MCF 10A (cell line): ENCODE results near the gene CFAP97D2. TPM values are rescaled to one million over a fixed set of nuclear protein-coding genes. Genes with fewer than 3 reads are reported as not detected.

ENCODE experiments used
- BruUV-seq: library from RNA; stranded (reverse); fragments of 400-500 nt; replicated peaks from 2 replicates; lab custom pipeline; 2021; lab: Mats Ljungman, UMichigan
- CTCF ChIA-PET: fragments of 300-600 bp; sonication (Branson Sonifier 250); formaldehyde crosslinking; extraction: SDS; loops from one replicate; lab custom pipeline; 2021; ENCODE audit warnings: antibody characterized with exemption, inconsistent platforms; lab: Yijun Ruan, JAX
- POLR2A ChIA-PET: fragments of 300-600, 350-650 bp; sonication (Branson Sonifier 250); formaldehyde crosslinking; extraction: SDS; loops from one replicate; lab custom pipeline; 2020; ENCODE audit warnings: antibody characterized with exemption, inconsistent platforms; lab: Yijun Ruan, JAX
- DNase-seq: peaks from one replicate; pipeline ENCODE4 v3.0.0-alpha.2; 2018; ENCODE audit not compliant: unreplicated experiment
- H3K27ac Mint-ChIP-seq: one replicate; pipeline ENCODE4 v1.8.0; 2022; ENCODE audit warnings: mild to moderate bottlenecking, low read depth, mixed read lengths; ENCODE audit not compliant: unreplicated experiment
- H3K27me3 Mint-ChIP-seq: one replicate; pipeline ENCODE4 v1.8.0; 2022; ENCODE audit warnings: mixed read lengths; ENCODE audit not compliant: insufficient read depth, unreplicated experiment
- H3K36me3 Mint-ChIP-seq: one replicate; pipeline ENCODE4 v1.8.0; 2022; ENCODE audit warnings: mild to moderate bottlenecking, moderate library complexity, mixed read lengths; ENCODE audit not compliant: insufficient read depth, unreplicated experiment
- H3K4me1 Mint-ChIP-seq: one replicate; pipeline ENCODE4 v1.8.0; 2022; ENCODE audit warnings: mixed read lengths; ENCODE audit not compliant: insufficient read depth, unreplicated experiment
- H3K4me3 Mint-ChIP-seq: one replicate; pipeline ENCODE4 v1.8.0; 2022; ENCODE audit warnings: mild to moderate bottlenecking, moderate library complexity, mixed read lengths; ENCODE audit not compliant: unreplicated experiment
- H3K9me3 Mint-ChIP-seq: one replicate; pipeline ENCODE4 v1.8.0; 2022; ENCODE audit warnings: mixed read lengths; ENCODE audit not compliant: unreplicated experiment
- CTCF ChIP-seq: fragments of 200-600 bp; IDR thresholded peaks from one replicate; pipeline ENCODE4 v1.8.0; 2022; ENCODE audit warnings: antibody characterized with exemption, mild to moderate bottlenecking; ENCODE audit not compliant: unreplicated experiment
- intact Hi-C: fragments of 100-400 bp; cut with micrococcal nuclease; formaldehyde crosslinking; loops from 2 replicates; pipeline ENCODE4 v1.14.1; 2022
- total RNA-seq: library from RNA; stranded (reverse); gene quantifications from 2 replicates; pipeline ENCODE4 v1.2.3, GENCODE V29; 2022

The CFAP97D2 gene
- total RNA-seq, 1 experiment from 2014 or later: not detected

GRCh38 chr13:114213980-114214379 is 34.9 kb downstream of the CFAP97D2 start:
- BruUV-seq: no TSS peak
- CTCF ChIA-PET: interaction anchor here (1.0 kb wide), 1 partner anchor 12 kb away, joined by 4 read pairs; no protein-coding TSS in a partner anchor
- no peaks in the 10 kb centered on the region for H3K9me3 Mint-ChIP-seq
- no peaks in the 10 kb centered on the region for H3K4me1 Mint-ChIP-seq
- intact Hi-C loops: no loop called here
- TF ChIP-seq CTCF: no peak
- no peak for DNase-seq
- H3K36me3 Mint-ChIP-seq: no peaks in the 10 kb centered on the region
- POLR2A ChIA-PET: interaction anchor here (1.5 kb wide), 1 partner anchor 10 kb away, joined by 4 read pairs; no protein-coding TSS in a partner anchor
- H3K27ac Mint-ChIP-seq: no peak overlapping the region
- peaks cover 38% of the 10 kb centered on the region for H3K27me3 Mint-ChIP-seq
- no peak overlapping the region for H3K4me3 Mint-ChIP-seq

GRCh38 chr13:114219392-114219791 is 40.3 kb downstream of the CFAP97D2 start:
- Mint-ChIP-seq H3K27ac (no peak overlapping the region), H3K27me3 (peaks cover 11% of the 10 kb centered on the region), H3K36me3 (no peaks in the 10 kb centered on the region), H3K4me1 (no peaks in the 10 kb centered on the region), H3K9me3 (no peaks in the 10 kb centered on the region), H3K4me3 (no peak overlapping the region)
- intact Hi-C loops: no loop called here
- no peak for DNase-seq
- no TSS peak for BruUV-seq
- ChIA-PET CTCF (interaction anchor here (0.6 kb wide), 1 partner anchor 394 kb away, joined by 3 read pairs; no protein-coding TSS in a partner anchor), POLR2A (no interaction called here)
- no peak for TF ChIP-seq CTCF

- POLR2A ChIA-PET: interaction anchor here (1.2 to 1.4 kb wide), 2 partner anchors 252 to 269 kb away, joined by 4 read pairs; no protein-coding TSS in a partner anchor
- no TSS peak for BruUV-seq
- CTCF ChIA-PET: interaction anchor here (0.6 to 1.6 kb wide), 8 partner anchors 9 to 677 kb away, joined by 3 read pairs; no protein-coding TSS in a partner anchor
Observed at GRCh38 chr13:114222461-114222968, 43.5 kb downstream of the CFAP97D2 start.

GRCh38 chr13:114224201-114224600 is 45.1 kb downstream of the CFAP97D2 start:
- H3K36me3 Mint-ChIP-seq: no peaks in the 10 kb centered on the region
- H3K4me1 Mint-ChIP-seq: peaks cover 6% of the 10 kb centered on the region
- no peak overlapping the region for H3K4me3 Mint-ChIP-seq
- H3K27ac Mint-ChIP-seq: no peak overlapping the region
- BruUV-seq: no TSS peak
- intact Hi-C loops: no loop called here
- CTCF ChIA-PET: no interaction called here
- no peak for DNase-seq
- POLR2A ChIA-PET: no interaction called here
- H3K27me3 Mint-ChIP-seq: no peaks in the 10 kb centered on the region
- H3K9me3 Mint-ChIP-seq: no peaks in the 10 kb centered on the region
- no peak for TF ChIP-seq CTCF

More at GRCh38 chr13:114222461-114222968, 43.5 kb downstream of the CFAP97D2 start:
- Mint-ChIP-seq H3K27me3 (no peaks in the 10 kb centered on the region), H3K4me3 (no peak overlapping the region), H3K9me3 (no peaks in the 10 kb centered on the region), H3K27ac (no peak overlapping the region), H3K36me3 (no peaks in the 10 kb centered on the region), H3K4me1 (peaks cover 6% of the 10 kb centered on the region)
- intact Hi-C loops: no loop called here
- no peak for DNase-seq
- no peak for TF ChIP-seq CTCF
